ENCODE data around the gene PARN. TPM values are rescaled to one million over a fixed set of nuclear protein-coding genes. Genes with fewer than 3 reads are reported as not detected.
"Not testable (repeated sequence)": the region's sequence is repeated elsewhere in the genome, so short reads cannot be mapped to it uniquely, and the experiment has no call there.

Gene PARN
- total RNA-seq, 1 donor from 2014 or later, result 24.5 TPM

GRCh38 chr16:14420721-14421488, 209.2 kb downstream of the PARN start:
- Histone ChIP-seq H3K4me1 (ENCODE audit: control insufficient read depth in 3 of 3, insufficient read depth in 3 of 3, low read length in 3 of 3) (peaks cover 14 to 37% (median 25%) of the 10 kb centered on the region in 3 donors), H3K36me3 (ENCODE audit: control insufficient read depth in 3 of 3, insufficient read depth in 3 of 3, low read length in 3 of 3) (no peaks in the 10 kb centered on the region), H3K4me3 (ENCODE audit: low read length in 3 of 3) (peak overlapping the region in 1 of 3 donors; percentile 6), H3K9ac (ENCODE audit: low read depth in 1 of 3, low read length in 3 of 3) (no peak overlapping the region), H3K27ac (ENCODE audit: low read depth, low read length) (no peak overlapping the region), H3K27me3 (ENCODE audit: control insufficient read depth in 3 of 3, insufficient read depth in 3 of 3, low read length in 3 of 3) (no peaks in the 10 kb centered on the region), H3K9me3 (ENCODE audit: control insufficient read depth in 3 of 3, low read length in 3 of 3) (no peaks in the 10 kb centered on the region)

GRCh38 chr16:14420243-14420642, 209.8 kb downstream of the PARN start:
- not testable (repeated sequence) for H3K27me3 ChIP-seq (ENCODE audit: control insufficient read depth in 3 of 3, insufficient read depth in 3 of 3, low read length in 3 of 3); H3K9me3 ChIP-seq (ENCODE audit: control insufficient read depth in 3 of 3, low read length in 3 of 3); H3K9ac ChIP-seq (ENCODE audit: low read depth in 1 of 3, low read length in 3 of 3); H3K36me3 ChIP-seq (ENCODE audit: control insufficient read depth in 3 of 3, insufficient read depth in 3 of 3, low read length in 3 of 3); H3K27ac ChIP-seq (ENCODE audit: low read depth, low read length); H3K4me3 ChIP-seq (ENCODE audit: low read length in 3 of 3)
- peaks cover 14 to 37% (median 25%) of the 10 kb centered on the region in 3 donors for H3K4me1 ChIP-seq (ENCODE audit: control insufficient read depth in 3 of 3, insufficient read depth in 3 of 3, low read length in 3 of 3)

- no peaks in the 10 kb centered on the region for H3K27me3 ChIP-seq (ENCODE audit: control insufficient read depth in 3 of 3, insufficient read depth in 3 of 3, low read length in 3 of 3)
- no peak overlapping the region for H3K4me3 ChIP-seq (ENCODE audit: low read length in 3 of 3)
- H3K4me1 ChIP-seq (ENCODE audit: control insufficient read depth in 3 of 3, insufficient read depth in 3 of 3, low read length in 3 of 3), result peaks cover 14 to 36% (median 24%) of the 10 kb centered on the region in 3 donors
- no peak overlapping the region for H3K9ac ChIP-seq (ENCODE audit: low read depth in 1 of 3, low read length in 3 of 3)
- no peaks in the 10 kb centered on the region for H3K9me3 ChIP-seq (ENCODE audit: control insufficient read depth in 3 of 3, low read length in 3 of 3)
- no peak overlapping the region for H3K27ac ChIP-seq (ENCODE audit: low read depth, low read length)
- H3K36me3 ChIP-seq (ENCODE audit: control insufficient read depth in 3 of 3, insufficient read depth in 3 of 3, low read length in 3 of 3), result no peaks in the 10 kb centered on the region
Measured at GRCh38 chr16:14419817-14420216, 210.2 kb downstream of the PARN start.

GRCh38 chr16:14418795-14419225, 211.2 kb downstream of the PARN start:
- Histone ChIP-seq H3K9me3 (ENCODE audit: control insufficient read depth in 3 of 3, low read length in 3 of 3) (no peaks in the 10 kb centered on the region), H3K36me3 (ENCODE audit: control insufficient read depth in 3 of 3, insufficient read depth in 3 of 3, low read length in 3 of 3) (no peaks in the 10 kb centered on the region), H3K27me3 (ENCODE audit: control insufficient read depth in 3 of 3, insufficient read depth in 3 of 3, low read length in 3 of 3) (no peaks in the 10 kb centered on the region), H3K9ac (ENCODE audit: low read depth in 1 of 3, low read length in 3 of 3) (peak overlapping the region in 1 of 3 donors; percentile 62), H3K4me1 (ENCODE audit: control insufficient read depth in 3 of 3, insufficient read depth in 3 of 3, low read length in 3 of 3) (peaks cover 14 to 29% (median 22%) of the 10 kb centered on the region in 3 donors), H3K4me3 (ENCODE audit: low read length in 3 of 3) (peak overlapping the region in 1 of 3 donors; percentile 7), H3K27ac (ENCODE audit: low read depth, low read length) (peak overlapping the region; percentile 30)

GRCh38 chr16:14416184-14416583, 213.9 kb downstream of the PARN start:
- no peak overlapping the region for H3K9ac ChIP-seq (ENCODE audit: low read depth in 1 of 3, low read length in 3 of 3)
- H3K27me3 ChIP-seq (ENCODE audit: control insufficient read depth in 3 of 3, insufficient read depth in 3 of 3, low read length in 3 of 3), result no peaks in the 10 kb centered on the region
- H3K4me1 ChIP-seq (ENCODE audit: control insufficient read depth in 3 of 3, insufficient read depth in 3 of 3, low read length in 3 of 3), result peaks cover 10 to 17% (median 16%) of the 10 kb centered on the region in 3 donors
- H3K9me3 ChIP-seq (ENCODE audit: control insufficient read depth in 3 of 3, low read length in 3 of 3), result no peaks in the 10 kb centered on the region
- H3K36me3 ChIP-seq (ENCODE audit: control insufficient read depth in 3 of 3, insufficient read depth in 3 of 3, low read length in 3 of 3), result no peaks in the 10 kb centered on the region
- no peak overlapping the region for H3K4me3 ChIP-seq (ENCODE audit: low read length in 3 of 3)
- no peak overlapping the region for H3K27ac ChIP-seq (ENCODE audit: low read depth, low read length)

- no peak overlapping the region for H3K9ac ChIP-seq (ENCODE audit: low read depth in 1 of 3, low read length in 3 of 3)
- H3K4me1 ChIP-seq (ENCODE audit: control insufficient read depth in 3 of 3, insufficient read depth in 3 of 3, low read length in 3 of 3), result peaks cover 10 to 14% (median 13%) of the 10 kb centered on the region in 3 donors
- no peaks in the 10 kb centered on the region for H3K27me3 ChIP-seq (ENCODE audit: control insufficient read depth in 3 of 3, insufficient read depth in 3 of 3, low read length in 3 of 3)
- no peaks in the 10 kb centered on the region for H3K9me3 ChIP-seq (ENCODE audit: control insufficient read depth in 3 of 3, low read length in 3 of 3)
- no peaks in the 10 kb centered on the region for H3K36me3 ChIP-seq (ENCODE audit: control insufficient read depth in 3 of 3, insufficient read depth in 3 of 3, low read length in 3 of 3)
- H3K27ac ChIP-seq (ENCODE audit: low read depth, low read length), result no peak overlapping the region
- H3K4me3 ChIP-seq (ENCODE audit: low read length in 3 of 3), result no peak overlapping the region
Measured at GRCh38 chr16:14415291-14415690, 214.8 kb downstream of the PARN start.

- Histone ChIP-seq H3K9me3 (ENCODE audit: control insufficient read depth in 3 of 3, low read length in 3 of 3) (no peaks in the 10 kb centered on the region), H3K4me1 (ENCODE audit: control insufficient read depth in 3 of 3, insufficient read depth in 3 of 3, low read length in 3 of 3) (peaks cover 0 to 15% (median 0%) of the 10 kb centered on the region in 3 donors), H3K27ac (ENCODE audit: low read depth, low read length) (no peak overlapping the region), H3K36me3 (ENCODE audit: control insufficient read depth in 3 of 3, insufficient read depth in 3 of 3, low read length in 3 of 3) (no peaks in the 10 kb centered on the region), H3K4me3 (ENCODE audit: low read length in 3 of 3) (no peak overlapping the region), H3K9ac (ENCODE audit: low read depth in 1 of 3, low read length in 3 of 3) (no peak overlapping the region), H3K27me3 (ENCODE audit: control insufficient read depth in 3 of 3, insufficient read depth in 3 of 3, low read length in 3 of 3) (no peaks in the 10 kb centered on the region)
Measured at GRCh38 chr16:14409563-14409962, 220.5 kb downstream of the PARN start.

GRCh38 chr16:14407786-14408399, 222.2 kb downstream of the PARN start:
- Histone ChIP-seq H3K27ac (ENCODE audit: low read depth, low read length) (no peak overlapping the region), H3K27me3 (ENCODE audit: control insufficient read depth in 3 of 3, insufficient read depth in 3 of 3, low read length in 3 of 3) (no peaks in the 10 kb centered on the region)

GRCh38 chr16:14405611-14406537, 224.2 kb downstream of the PARN start:
- Histone ChIP-seq H3K9me3 (ENCODE audit: control insufficient read depth in 3 of 3, low read length in 3 of 3) (no peaks in the 10 kb centered on the region), H3K27me3 (ENCODE audit: control insufficient read depth in 3 of 3, insufficient read depth in 3 of 3, low read length in 3 of 3) (no peaks in the 10 kb centered on the region), H3K4me1 (ENCODE audit: control insufficient read depth in 3 of 3, insufficient read depth in 3 of 3, low read length in 3 of 3) (peaks cover 0 to 20% (median 0%) of the 10 kb centered on the region in 3 donors), H3K9ac (ENCODE audit: low read depth in 1 of 3, low read length in 3 of 3) (peak overlapping the region in 2 of 3 donors; percentile 64 to 79), H3K27ac (ENCODE audit: low read depth, low read length) (peak overlapping the region; percentile 90), H3K36me3 (ENCODE audit: control insufficient read depth in 3 of 3, insufficient read depth in 3 of 3, low read length in 3 of 3) (no peaks in the 10 kb centered on the region), H3K4me3 (ENCODE audit: low read length in 3 of 3) (peak overlapping the region in 2 of 3 donors; percentile 29 to 43)

More at GRCh38 chr16:14407786-14408399, 222.2 kb downstream of the PARN start:
- H3K4me1 ChIP-seq (ENCODE audit: control insufficient read depth in 3 of 3, insufficient read depth in 3 of 3, low read length in 3 of 3), result peaks cover 0 to 15% (median 0%) of the 10 kb centered on the region in 3 donors
- H3K9me3 ChIP-seq (ENCODE audit: control insufficient read depth in 3 of 3, low read length in 3 of 3), result no peaks in the 10 kb centered on the region
- H3K4me3 ChIP-seq (ENCODE audit: low read length in 3 of 3), result no peak overlapping the region
- H3K36me3 ChIP-seq (ENCODE audit: control insufficient read depth in 3 of 3, insufficient read depth in 3 of 3, low read length in 3 of 3), result no peaks in the 10 kb centered on the region
- H3K9ac ChIP-seq (ENCODE audit: low read depth in 1 of 3, low read length in 3 of 3), result no peak overlapping the region

All from skeletal muscle tissue (tissue), 4 donors.